Measurements from ENCODE around the gene USP4. TPM values are rescaled to one million over a fixed set of nuclear protein-coding genes. Genes with fewer than 3 reads are reported as not detected.

Gene USP4
- total RNA-seq, 1 experiment from 2014 or later, result 37.8 TPM

- H3K4me3 Mint-ChIP-seq (ENCODE audit: unreplicated experiment), result no peak overlapping the region
- peaks cover 89% of the 10 kb centered on the region for H3K36me3 Mint-ChIP-seq (ENCODE audit: insufficient read depth, unreplicated experiment)
- no peaks in the 10 kb centered on the region for H3K9me3 ChIP-seq
- ChIA-PET POLR2A (interaction anchor here (0.6 kb wide), 1 partner anchor 118 kb away, joined by 6 read pairs; the partner anchor contains the start of gene TCTA), CTCF (no interaction called here)
- no peak overlapping the region for H3K4me3 ChIP-seq (ENCODE audit: low read depth, low read length)
- H3K27me3 ChIP-seq (replicated peaks; ENCODE audit: control insufficient read depth, insufficient read depth, low read length), result no peaks in the 10 kb centered on the region
- peaks cover 11% of the 10 kb centered on the region for H3K36me3 ChIP-seq (ENCODE audit: control insufficient read depth, insufficient read depth, low read length)
- no peaks in the 10 kb centered on the region for H3K27me3 Mint-ChIP-seq (ENCODE audit: insufficient read depth, unreplicated experiment)
- no TSS peak for BruUV-seq (replicated peaks)
- no peak overlapping the region for H3K27ac Mint-ChIP-seq (ENCODE audit: unreplicated experiment)
- no peaks in the 10 kb centered on the region for H3K9me3 Mint-ChIP-seq (ENCODE audit: unreplicated experiment)
- H3K4me1 ChIP-seq, result no peaks in the 10 kb centered on the region
- no peaks in the 10 kb centered on the region for H3K4me1 Mint-ChIP-seq (ENCODE audit: low read depth, unreplicated experiment)
- intact Hi-C loops (cut with micrococcal nuclease; ENCODE audit: unreplicated experiment), result no loop called here
- no peak for TF ChIP-seq CTCF (IDR thresholded peaks at IDR 0.05; ENCODE audit: insufficient read depth in 1 of 2, low read depth in 1 of 2, low read length in 1 of 2, severe bottlenecking in 1 of 2, unreplicated experiment in 1 of 2)
- DNase-seq, result no peak
Measured at GRCh38 chr3:49294343-49294742, 45.5 kb downstream of the USP4 start.

GRCh38 chr3:49283997-49284396 lies 55.9 kb downstream of the USP4 start:
- Histone ChIP-seq H3K36me3 (ENCODE audit: control insufficient read depth, insufficient read depth, low read length) (peaks cover 6% of the 10 kb centered on the region), H3K4me3 (ENCODE audit: low read depth, low read length) (no peak overlapping the region), H3K9me3 (no peaks in the 10 kb centered on the region), H3K27me3 (replicated peaks; ENCODE audit: control insufficient read depth, insufficient read depth, low read length) (no peaks in the 10 kb centered on the region), H3K4me1 (no peaks in the 10 kb centered on the region)
- Mint-ChIP-seq H3K27me3 (ENCODE audit: insufficient read depth, unreplicated experiment) (no peaks in the 10 kb centered on the region), H3K36me3 (ENCODE audit: insufficient read depth, unreplicated experiment) (peaks cover 78% of the 10 kb centered on the region), H3K4me1 (ENCODE audit: low read depth, unreplicated experiment) (no peaks in the 10 kb centered on the region), H3K4me3 (ENCODE audit: unreplicated experiment) (no peak overlapping the region), H3K27ac (ENCODE audit: unreplicated experiment) (no peak overlapping the region), H3K9me3 (ENCODE audit: unreplicated experiment) (no peaks in the 10 kb centered on the region)
- ChIA-PET CTCF (no interaction called here), POLR2A (no interaction called here)
- intact Hi-C loops (cut with micrococcal nuclease; ENCODE audit: unreplicated experiment), result no loop called here
- TF ChIP-seq CTCF (IDR thresholded peaks at IDR 0.05; ENCODE audit: insufficient read depth in 1 of 2, low read depth in 1 of 2, low read length in 1 of 2, severe bottlenecking in 1 of 2, unreplicated experiment in 1 of 2), result no peak
- no peak for DNase-seq
- no TSS peak for BruUV-seq (replicated peaks)

- H3K4me1 ChIP-seq, result no peaks in the 10 kb centered on the region
- H3K4me3 ChIP-seq (ENCODE audit: low read depth, low read length), result no peak overlapping the region
- H3K9me3 ChIP-seq, result no peaks in the 10 kb centered on the region
- Mint-ChIP-seq H3K27ac (ENCODE audit: unreplicated experiment) (no peak overlapping the region), H3K9me3 (ENCODE audit: unreplicated experiment) (no peaks in the 10 kb centered on the region), H3K4me3 (ENCODE audit: unreplicated experiment) (no peak overlapping the region), H3K27me3 (ENCODE audit: insufficient read depth, unreplicated experiment) (no peaks in the 10 kb centered on the region), H3K4me1 (ENCODE audit: low read depth, unreplicated experiment) (no peaks in the 10 kb centered on the region), H3K36me3 (ENCODE audit: insufficient read depth, unreplicated experiment) (peaks cover 52% of the 10 kb centered on the region)
- BruUV-seq (replicated peaks), result no TSS peak
- no peak for TF ChIP-seq CTCF (IDR thresholded peaks at IDR 0.05; ENCODE audit: insufficient read depth in 1 of 2, low read depth in 1 of 2, low read length in 1 of 2, severe bottlenecking in 1 of 2, unreplicated experiment in 1 of 2)
- CTCF ChIA-PET, result no interaction called here
- no peaks in the 10 kb centered on the region for H3K27me3 ChIP-seq (replicated peaks; ENCODE audit: control insufficient read depth, insufficient read depth, low read length)
- no peak for DNase-seq
- H3K36me3 ChIP-seq (ENCODE audit: control insufficient read depth, insufficient read depth, low read length), result 0 out of 2 replicates have a peak, but pooled peaks cover 1% of the 10 kb centered on the region
- intact Hi-C loops (cut with micrococcal nuclease; ENCODE audit: unreplicated experiment), result no loop called here
- POLR2A ChIA-PET, result no interaction called here
Measured at GRCh38 chr3:49279376-49279775, 60.5 kb downstream of the USP4 start.
